ENCODE results near the gene ALDH3A1. TPM values are rescaled to one million over a fixed set of nuclear protein-coding genes. Genes with fewer than 3 reads are reported as not detected.

The ALDH3A1 gene
- total and polyA plus RNA-seq, 2 of the 4 experiments (the other 2 are of a cell fraction), result not detected

DNA sequence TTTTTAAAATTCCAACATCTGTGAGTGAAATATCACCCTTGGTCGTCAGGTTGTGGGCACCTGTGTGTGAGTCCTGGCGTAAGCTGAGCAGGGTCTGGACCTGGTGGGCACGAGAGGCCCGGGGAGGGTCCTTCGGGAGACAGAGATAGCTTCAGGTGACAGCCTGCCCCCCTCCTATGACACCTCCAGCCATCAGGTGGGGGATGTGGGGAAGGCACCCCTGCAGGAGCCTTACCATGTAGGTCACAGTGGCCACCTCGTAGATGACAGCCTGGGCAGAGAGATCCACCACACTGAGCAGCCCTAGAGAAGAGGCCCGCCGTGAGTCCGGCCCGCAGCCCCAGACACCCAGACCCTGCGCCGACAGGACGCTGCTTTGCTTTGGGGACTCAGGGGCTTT is 42.9 kb downstream of the ALDH3A1 start:
- dilution Hi-C loops (cut with HindIII; ENCODE audit: low sequenced_read_pairs, unreplicated experiment), result no loop called here
- no peak overlapping the region for H4K8ac ChIP-seq (ENCODE audit: low read depth in 2 of 2, low read length in 2 of 2)
- no peaks in the 10 kb centered on the region for H3K79me1 ChIP-seq (ENCODE audit: low read depth in 1 of 2, low read length in 2 of 2)
- no peak overlapping the region for H3K27ac ChIP-seq (ENCODE audit: insufficient read depth, low read length)
- no peak overlapping the region for H3K23ac ChIP-seq (ENCODE audit: low read depth, low read length)
- DNase-seq, result no peak
- H3K4me1 ChIP-seq (ENCODE audit: control insufficient read depth, insufficient read depth, low read length), result no peaks in the 10 kb centered on the region; the same call in 1 of the 2 replicates
- TF ChIP-seq CHD1 (IDR thresholded peaks at IDR 0.05; ENCODE audit: low read depth, low read length) (no peak), RFX5 (IDR thresholded peaks at IDR 0.05; ENCODE audit: low read depth, low read length) (no peak), CEBPB (IDR thresholded peaks at IDR 0.05; ENCODE audit: low read depth, low read length) (no peak), NFE2L2 (IDR thresholded peaks at IDR 0.05; ENCODE audit: low read depth, low read length) (no peak), RAD21 (IDR thresholded peaks at IDR 0.05; ENCODE audit: low read length) (no peak), RCOR1 (IDR thresholded peaks at IDR 0.05; ENCODE audit: insufficient replicate concordance, low read length) (no peak), FOS (IDR thresholded peaks at IDR 0.05; ENCODE audit: low read depth, low read length) (no peak), USF2 (IDR thresholded peaks at IDR 0.05; ENCODE audit: low read depth, low read length) (no peak), MXI1 (IDR thresholded peaks at IDR 0.05; ENCODE audit: borderline replicate concordance, low read depth, low read length) (no peak), BHLHE40 (IDR thresholded peaks at IDR 0.05; ENCODE audit: low read depth, low read length) (no peak), MAZ (IDR thresholded peaks at IDR 0.05; ENCODE audit: borderline replicate concordance, low read depth, low read length) (no peak)
- TF ChIP-seq, protein P1, sequence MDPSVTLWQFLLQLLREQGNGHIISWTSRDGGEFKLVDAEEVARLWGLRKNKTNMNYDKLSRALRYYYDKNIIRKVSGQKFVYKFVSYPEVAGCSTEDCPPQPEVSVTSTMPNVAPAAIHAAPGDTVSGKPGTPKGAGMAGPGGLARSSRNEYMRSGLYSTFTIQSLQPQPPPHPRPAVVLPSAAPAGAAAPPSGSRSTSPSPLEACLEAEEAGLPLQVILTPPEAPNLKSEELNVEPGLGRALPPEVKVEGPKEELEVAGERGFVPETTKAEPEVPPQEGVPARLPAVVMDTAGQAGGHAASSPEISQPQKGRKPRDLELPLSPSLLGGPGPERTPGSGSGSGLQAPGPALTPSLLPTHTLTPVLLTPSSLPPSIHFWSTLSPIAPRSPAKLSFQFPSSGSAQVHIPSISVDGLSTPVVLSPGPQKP (IDR thresholded peaks at IDR 0.05; ENCODE audit: borderline replicate concordance, low read depth, low read length), result no peak
- H2AK5ac ChIP-seq (ENCODE audit: low read depth, low read length), result no peak overlapping the region
- no peak for ATAC-seq (ENCODE audit: low read depth)
- no peak overlapping the region for H3K9ac ChIP-seq (ENCODE audit: low read depth, low read length)
- H3K4me2 ChIP-seq (ENCODE audit: low read depth, low read length), result no peak overlapping the region
- ChIA-PET CTCF (no interaction called here), POLR2A (ENCODE audit: unreplicated experiment) (no interaction called here)
- H3K9me1 ChIP-seq (ENCODE audit: insufficient read depth, low read length), result no peaks in the 10 kb centered on the region
- H3K36me3 ChIP-seq (ENCODE audit: control insufficient read depth, insufficient read depth, low read length), result no peaks in the 10 kb centered on the region
- no peak overlapping the region for H3K4me3 ChIP-seq (ENCODE audit: insufficient read depth, low read depth, low read length)
- H3K27me3 ChIP-seq (ENCODE audit: control insufficient read depth, insufficient read depth, low read length), result peaks cover 24% of the 10 kb centered on the region
- intact Hi-C loops (cut with micrococcal nuclease), result no loop called here
- H3K56ac ChIP-seq (ENCODE audit: extremely low read depth, insufficient read depth, low read length), result no peak overlapping the region
- H2BK120ac ChIP-seq (ENCODE audit: low read depth, low read length), result no peak overlapping the region
- no TSS peak for BruUV-seq (replicated peaks)
- in situ Hi-C loops (cut with MboI; ENCODE audit: low sequenced_read_pairs), result no loop called here
- no peak overlapping the region for H3K14ac ChIP-seq (replicated peaks; ENCODE audit: low read depth, low read length)
- no peak overlapping the region for H4K91ac ChIP-seq (ENCODE audit: insufficient read depth, low read depth, low read length)
- H2BK5ac ChIP-seq (ENCODE audit: low read depth, low read length, poor library complexity, severe bottlenecking), result no peak overlapping the region
- no peak overlapping the region for H3K4ac ChIP-seq (ENCODE audit: low read depth, low read length)
- H3K18ac ChIP-seq (ENCODE audit: low read depth, low read length), result no peak overlapping the region
- H2AFZ ChIP-seq (replicated peaks; ENCODE audit: low read length, poor library complexity), result no peak overlapping the region
- H4K20me1 ChIP-seq (ENCODE audit: insufficient read depth, low read length), result no peaks in the 10 kb centered on the region
- no peaks in the 10 kb centered on the region for H3K9me3 ChIP-seq (ENCODE audit: control insufficient read depth, insufficient read depth, low read length)
- WGBS, 2 experiments (ENCODE audit: extremely low coverage in 2 of 2, insufficient read length in 1 of 2), result 90% methylated on average over 6 of the region's 13 CpGs; no CpG with 5 or more reads in 1 of the 2 experiments
- no peak overlapping the region for H2BK20ac ChIP-seq (ENCODE audit: low read depth, low read length)
- H2AK9ac ChIP-seq (replicated peaks; ENCODE audit: low read depth, low read length, poor library complexity), result no peak overlapping the region
- H4K5ac ChIP-seq (ENCODE audit: low read depth, low read length), result no peak overlapping the region
- H2BK15ac ChIP-seq (ENCODE audit: low read depth, low read length), result no peak overlapping the region
